GM21619 (cell line): ENCODE measurements around the gene AGAP9.
"Not testable (repeated sequence)": the region's sequence is repeated elsewhere in the genome, so short reads cannot be mapped to it uniquely, and the experiment has no call there.

Experiments
- ATAC-seq: cut with Tn5 transposase; IDR thresholded peaks from one replicate; pipeline ENCODE4 v1.9.1; 2021; ENCODE audit not compliant: unreplicated experiment

The AGAP9 gene

DNA sequence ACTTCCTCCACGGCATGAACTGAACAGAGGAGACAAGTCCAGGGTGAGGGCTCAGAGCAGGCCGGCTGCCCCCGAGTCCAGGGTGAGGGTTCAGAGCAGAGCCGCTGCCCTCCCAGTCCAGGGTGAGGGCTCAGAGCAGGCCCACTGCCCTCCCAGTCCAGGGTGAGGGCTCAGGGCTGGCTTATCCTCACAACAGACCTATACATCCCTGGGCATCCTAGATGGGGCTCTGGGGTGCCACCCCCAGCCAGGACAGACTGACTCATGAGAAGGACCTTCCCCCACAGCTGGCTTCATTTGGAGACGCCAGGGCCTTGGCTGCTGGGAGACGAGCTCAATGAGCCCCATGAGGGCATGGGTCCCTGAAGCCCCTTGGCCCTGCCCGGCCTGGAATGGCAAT, 33.8 kb downstream of the AGAP9 start:
- not testable (repeated sequence) for ATAC-seq

GRCh38 chr10:47485943-47486342, 37.5 kb downstream of the AGAP9 start:
- ATAC-seq, result not testable (repeated sequence)

DNA sequence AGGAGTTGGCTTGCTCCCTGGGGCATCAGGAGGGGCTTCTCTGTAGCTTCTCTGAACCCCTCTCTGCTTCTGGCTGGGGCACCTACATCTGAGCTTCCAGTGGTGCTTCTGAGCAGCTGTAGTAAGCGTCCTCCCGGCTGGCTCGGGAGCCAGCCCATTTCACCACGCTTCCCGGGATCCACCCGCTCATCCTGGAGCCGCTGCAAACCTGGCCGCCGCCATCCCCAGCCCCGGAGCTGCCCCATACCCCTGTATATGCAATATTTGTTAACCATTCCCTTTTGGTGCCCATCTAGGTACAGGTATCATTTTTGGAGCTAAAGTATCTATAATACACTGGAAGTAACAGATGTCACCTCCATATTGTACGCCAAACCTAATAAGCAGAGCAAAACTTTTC, 38.7 kb downstream of the AGAP9 start:
- ATAC-seq, result not testable (repeated sequence)

DNA sequence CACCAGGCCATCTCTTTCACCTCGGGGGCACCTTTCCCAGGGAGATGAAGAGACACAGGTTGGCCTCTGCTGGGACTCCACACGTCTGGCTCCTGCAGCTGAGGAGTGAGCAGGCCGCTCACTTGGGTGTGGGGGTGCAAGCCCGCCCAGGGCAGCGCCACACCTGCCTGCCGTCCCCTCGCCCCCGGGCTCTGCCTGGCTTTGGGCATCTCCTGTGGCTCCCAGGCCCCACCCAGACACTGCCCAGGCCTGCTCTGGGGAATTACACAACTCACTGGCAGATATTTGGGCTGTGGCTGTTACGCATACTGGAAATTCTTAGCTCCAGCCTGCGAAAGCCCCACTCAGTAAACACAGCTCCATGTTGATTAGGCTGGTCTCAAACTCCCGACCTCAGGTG, 39.5 kb downstream of the AGAP9 start, which contains the start of gene ANXA8:
Gene ANXA8 (minus strand): TSS at position 193 of the 400 bp plus-strand sequence. CDS start 182 bp downstream, at position 11.
- ATAC-seq, result not testable (repeated sequence)

GRCh38 chr10:47482367-47482766, 41.1 kb downstream of the AGAP9 start:
- ATAC-seq, result not testable (repeated sequence)

DNA sequence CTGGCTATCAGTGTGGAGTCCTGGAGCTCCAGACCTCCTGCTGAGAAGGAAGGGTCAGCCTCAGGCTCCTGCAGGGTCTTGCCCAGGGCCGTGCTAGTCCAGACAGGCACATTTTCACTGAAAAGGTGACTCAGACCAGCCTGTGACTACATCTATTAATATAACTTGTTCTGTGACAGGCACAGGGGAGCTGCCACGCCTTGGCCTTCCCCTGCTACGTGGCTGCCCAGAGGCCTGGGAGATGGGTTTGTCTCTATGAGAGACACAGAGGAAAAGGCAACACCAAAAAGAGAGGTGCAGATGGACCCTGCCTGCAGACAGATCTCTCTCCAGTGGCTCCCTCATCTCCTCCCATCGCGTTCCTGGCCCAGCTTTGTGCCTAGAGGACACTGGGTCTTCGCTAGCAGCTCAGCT, 41.7 kb downstream of the AGAP9 start:
- ATAC-seq, result not testable (repeated sequence)

DNA sequence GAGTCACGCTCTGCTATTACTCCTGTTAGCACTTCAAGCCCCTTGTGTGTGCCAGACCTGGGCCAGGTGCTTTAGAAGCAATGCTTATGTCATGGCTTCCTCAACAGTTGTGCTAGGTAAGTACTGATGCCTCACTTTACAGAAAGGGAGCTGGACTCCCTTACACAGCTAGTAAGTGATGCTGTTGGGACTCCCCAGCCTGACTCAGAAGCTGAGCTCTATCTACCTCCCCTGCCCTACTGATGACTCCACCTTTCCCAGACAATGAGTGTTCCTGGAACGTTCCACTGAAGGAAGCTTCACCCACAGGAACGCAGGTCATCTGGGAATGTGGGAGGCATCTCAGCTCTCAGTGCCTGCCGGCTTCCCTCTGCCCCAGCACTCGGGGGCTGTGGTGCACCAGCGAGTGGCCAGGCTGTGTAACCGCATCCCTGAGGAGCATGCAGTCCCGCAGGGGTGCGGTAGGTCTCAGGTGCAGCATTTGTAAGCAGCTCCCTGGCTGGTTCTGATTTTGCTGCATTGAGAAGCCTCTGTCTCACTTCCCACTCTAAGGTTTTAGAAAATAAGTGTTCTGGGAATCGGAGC, 42.2 kb downstream of the AGAP9 start:
- not testable (repeated sequence) for ATAC-seq

GRCh38 chr10:47480133-47480532, 43.3 kb downstream of the AGAP9 start:
- ATAC-seq, result not testable (repeated sequence)

DNA sequence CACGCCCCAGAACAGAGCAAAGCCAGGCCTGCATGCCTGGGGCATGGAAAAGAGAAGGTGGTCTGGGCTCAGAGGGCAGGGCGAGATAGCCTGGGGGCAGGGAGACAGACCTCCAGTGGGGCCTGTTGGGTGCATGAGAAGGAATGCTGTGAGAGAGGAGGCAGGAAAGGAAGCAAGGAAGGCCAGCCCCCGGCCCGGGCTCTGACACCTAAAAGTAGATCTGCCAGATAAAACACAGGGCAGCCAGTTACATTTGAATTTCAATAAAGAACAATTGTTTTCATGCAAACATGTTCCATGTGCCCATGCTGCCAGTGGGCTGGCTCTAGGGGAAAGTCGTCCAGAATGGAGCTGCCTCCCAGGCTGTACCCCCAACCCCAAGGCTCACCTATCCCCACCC, 45.3 kb downstream of the AGAP9 start:
- not testable (repeated sequence) for ATAC-seq

- ATAC-seq, result not testable (repeated sequence)
Measured at GRCh38 chr10:47477078-47477477, 46.4 kb downstream of the AGAP9 start.

DNA sequence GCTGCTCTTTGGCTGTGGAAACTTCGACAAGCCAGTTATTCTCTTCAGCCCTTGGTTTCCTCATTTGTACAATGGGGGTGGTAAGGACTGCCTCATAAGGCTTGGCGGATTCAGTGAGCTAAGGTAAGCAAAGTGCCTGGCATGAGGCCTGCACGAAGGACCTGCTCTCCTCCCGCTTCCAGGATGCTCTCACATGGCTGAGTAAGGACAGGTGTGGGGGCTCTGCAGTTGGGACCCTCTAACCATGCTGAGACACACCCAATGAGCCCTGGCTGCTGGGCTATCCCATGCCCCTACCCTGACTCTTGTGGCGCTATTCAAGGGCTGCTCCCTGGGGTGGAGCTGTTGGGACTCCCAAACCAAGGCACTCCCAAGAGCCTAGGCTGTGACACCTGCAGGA, 48.3 kb downstream of the AGAP9 start:
- ATAC-seq, result not testable (repeated sequence)

DNA sequence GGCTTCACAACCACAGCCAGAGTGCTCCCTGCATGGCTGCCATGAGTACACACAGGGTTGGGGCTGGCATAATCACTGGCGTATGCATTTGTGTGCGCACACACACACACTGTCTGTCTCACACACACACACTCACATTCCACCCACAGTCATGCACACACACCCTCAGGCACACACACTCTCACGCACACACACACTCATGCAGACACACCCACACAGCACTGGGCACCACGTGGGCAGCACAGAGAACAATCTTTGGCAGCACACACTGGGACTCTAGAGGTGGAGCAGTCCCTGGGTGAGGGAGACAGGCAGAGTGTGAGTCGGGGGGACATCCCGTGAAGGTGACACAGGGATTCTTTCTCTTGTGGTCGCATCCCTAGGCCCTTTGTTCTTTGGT, 49.9 kb downstream of the AGAP9 start:
- ATAC-seq, result not testable (repeated sequence)

GRCh38 chr10:47472647-47473046, 50.8 kb downstream of the AGAP9 start:
- ATAC-seq, result peak; percentile 81

GRCh38 chr10:47472072-47472471, 51.4 kb downstream of the AGAP9 start:
- ATAC-seq, result not testable (repeated sequence)

DNA sequence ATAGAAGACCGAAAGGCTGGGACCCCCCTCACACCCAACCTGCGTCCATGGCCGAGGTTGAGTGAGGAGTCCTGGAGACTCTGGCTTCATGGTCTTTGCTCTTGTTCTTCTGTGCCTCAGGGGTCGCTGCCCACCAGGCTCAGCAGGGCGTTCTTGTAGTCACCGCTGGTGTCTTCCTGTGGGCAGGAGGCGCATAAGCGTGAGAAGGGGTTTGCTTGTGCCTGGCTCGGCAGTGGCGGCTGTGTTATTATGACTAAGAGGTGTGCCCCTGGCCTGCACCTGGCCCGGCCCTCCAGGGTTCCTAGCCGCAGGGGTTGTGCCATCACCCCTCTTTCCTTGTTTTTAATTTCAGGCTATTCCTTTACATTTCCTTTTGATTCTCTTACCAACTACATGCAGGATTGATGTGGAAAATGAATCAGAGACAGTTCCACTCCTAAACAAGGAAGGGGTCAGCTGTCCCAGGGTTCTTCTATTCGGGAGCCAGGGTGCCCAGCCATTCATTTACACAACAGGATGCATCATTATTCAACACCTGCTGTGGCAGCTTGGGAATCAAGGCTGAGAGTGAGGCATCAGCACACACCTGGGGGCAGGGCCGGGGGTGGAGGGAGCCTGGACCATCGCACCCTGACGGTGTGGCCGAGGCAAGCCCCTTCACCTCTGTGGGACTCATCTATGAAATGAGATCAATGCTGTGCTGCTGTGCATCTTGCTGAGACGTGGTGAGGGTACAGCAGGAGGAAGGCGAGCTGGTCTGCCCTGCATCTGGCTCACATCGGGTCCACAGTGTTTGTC, 54.5 kb downstream of the AGAP9 start:
- not testable (repeated sequence) for ATAC-seq

DNA sequence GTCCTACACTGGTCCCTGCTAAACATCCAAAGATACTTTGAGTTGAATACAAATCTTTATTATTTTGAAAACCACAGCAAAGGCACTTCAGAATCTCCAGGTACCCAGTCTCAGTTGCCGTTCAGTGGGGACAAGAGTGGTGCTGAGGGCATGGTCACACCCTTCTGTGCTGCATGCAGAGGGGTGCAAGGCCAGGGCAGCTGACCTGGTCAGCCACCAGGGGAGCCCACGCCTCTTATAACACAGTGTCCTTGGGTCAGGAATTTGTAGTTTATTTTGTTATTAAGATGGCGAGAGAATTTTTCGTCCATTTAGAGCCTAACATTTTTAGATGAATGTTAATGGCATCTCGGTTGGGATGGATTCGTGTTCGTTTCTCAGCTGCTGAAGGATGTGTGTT, 55.5 kb downstream of the AGAP9 start:
- not testable (repeated sequence) for ATAC-seq

DNA sequence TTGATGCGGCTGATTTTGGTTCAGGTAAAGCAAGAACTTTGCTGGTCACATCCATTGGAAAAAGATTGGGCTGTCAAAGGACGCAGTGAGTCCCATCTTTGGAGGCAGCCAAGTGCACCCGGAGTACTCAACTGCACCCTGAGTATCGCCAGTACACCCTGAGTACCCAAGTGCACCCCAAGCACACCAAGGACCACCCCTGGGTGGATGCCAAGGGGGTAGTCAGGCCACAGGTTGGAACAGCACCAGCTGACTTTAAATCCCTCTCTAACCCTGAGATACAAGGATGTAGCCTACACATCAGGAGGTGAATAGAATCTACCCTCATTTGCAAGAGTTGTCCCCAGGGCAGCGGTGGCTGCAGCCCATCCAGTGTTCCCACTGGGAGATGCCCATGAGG, 56.0 kb downstream of the AGAP9 start:
- ATAC-seq, result not testable (repeated sequence)

GRCh38 chr10:47465216-47465917, 58.1 kb downstream of the AGAP9 start:
- ATAC-seq, result not testable (repeated sequence)

GRCh38 chr10:47462577-47463358, 60.7 kb downstream of the AGAP9 start:
- ATAC-seq, result not testable (repeated sequence)

DNA sequence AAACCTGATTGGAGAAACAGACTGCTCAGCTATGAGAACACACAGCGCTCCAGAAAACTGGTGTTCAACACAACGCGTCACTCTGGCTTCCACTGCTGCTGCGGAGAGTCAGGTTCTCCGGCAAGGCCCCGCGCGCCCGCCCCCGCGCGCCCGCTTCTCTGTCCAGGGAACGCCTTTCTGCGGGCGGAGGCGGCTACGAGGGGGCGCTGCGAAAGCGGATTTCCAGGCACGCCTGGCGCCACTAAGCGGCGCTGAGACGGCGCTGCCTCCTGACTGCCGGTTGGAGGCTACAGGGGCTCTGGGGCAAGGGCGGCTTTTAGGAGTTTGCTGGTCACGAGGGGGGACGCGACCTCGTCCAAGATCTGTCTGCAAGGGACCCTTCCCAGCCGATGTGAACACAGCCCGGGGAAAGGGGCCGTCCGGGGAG, 62.2 kb downstream of the AGAP9 start:
- ATAC-seq, result not testable (repeated sequence)
